Colonic mucosa (tissue), 4 donors: ENCODE data around the gene ANK3. TPM values are rescaled to one million over a fixed set of nuclear protein-coding genes. Genes with fewer than 3 reads are reported as not detected.

ENCODE experiments used
- DNase-seq: peaks from one replicate; pipeline ENCODE4 v3.0.0-alpha.2; 2020
- H3K27ac ChIP-seq: fragments of 200-600 bp; one replicate; pipeline ENCODE4 v1.8.0; 2021
- H3K27me3 ChIP-seq: fragments of 200-600 bp; one replicate; pipeline ENCODE4 v1.8.0; 2021
- H3K36me3 ChIP-seq: fragments of 200-600 bp; one replicate; pipeline ENCODE4 v1.8.0; 2021
- H3K4me1 ChIP-seq: fragments of 200-600 bp; one replicate; pipeline ENCODE4 v1.8.0; 2021; ENCODE audit warnings: mild to moderate bottlenecking
- H3K4me3 ChIP-seq: fragments of 200-600 bp; one replicate; pipeline ENCODE4 v1.8.0; 2021
- H3K9ac ChIP-seq, 2 donors: one replicate each; pipeline ENCODE4 v1.7.0; 2013; ENCODE audit warnings: control low read depth in 2 of 2, low read depth in 2 of 2, low read length in 2 of 2
- H3K9me3 ChIP-seq: fragments of 200-600 bp; one replicate; pipeline ENCODE4 v1.8.0; 2021
- intact Hi-C: fragments of 100-400 bp; cut with DNase I; formaldehyde crosslinking; loops from one replicate; pipeline ENCODE4 v1.14.1; 2022
- total RNA-seq, 2 donors: library from RNA; stranded (reverse); fragmentation: NEBNext Ultra II Directional in 1 of 2; extraction: Animal tissue kit (Norgen Biotek cat#: 25700) in 1 of 2; gene quantifications; one replicate each; pipeline ENCODE4 v1.2.1, GENCODE V29; 2021
- TF ChIP-seq, protein P1 (sequence below): fragments of 200-600 bp; IDR thresholded peaks from one replicate; pipeline ENCODE4 v1.8.0; 2022; ENCODE audit warnings: antibody characterized with exemption, mild to moderate bottlenecking
- donor health status: healthy.
- donor health status: DM: no; HTN: no; CAD: no.
- donor health status: DM: no; HTN: no; CAD: no.

ANK3 gene
- total RNA-seq, 2 donors from 2014 or later = 34.6 to 82.8 TPM

- TF ChIP-seq, protein P1, sequence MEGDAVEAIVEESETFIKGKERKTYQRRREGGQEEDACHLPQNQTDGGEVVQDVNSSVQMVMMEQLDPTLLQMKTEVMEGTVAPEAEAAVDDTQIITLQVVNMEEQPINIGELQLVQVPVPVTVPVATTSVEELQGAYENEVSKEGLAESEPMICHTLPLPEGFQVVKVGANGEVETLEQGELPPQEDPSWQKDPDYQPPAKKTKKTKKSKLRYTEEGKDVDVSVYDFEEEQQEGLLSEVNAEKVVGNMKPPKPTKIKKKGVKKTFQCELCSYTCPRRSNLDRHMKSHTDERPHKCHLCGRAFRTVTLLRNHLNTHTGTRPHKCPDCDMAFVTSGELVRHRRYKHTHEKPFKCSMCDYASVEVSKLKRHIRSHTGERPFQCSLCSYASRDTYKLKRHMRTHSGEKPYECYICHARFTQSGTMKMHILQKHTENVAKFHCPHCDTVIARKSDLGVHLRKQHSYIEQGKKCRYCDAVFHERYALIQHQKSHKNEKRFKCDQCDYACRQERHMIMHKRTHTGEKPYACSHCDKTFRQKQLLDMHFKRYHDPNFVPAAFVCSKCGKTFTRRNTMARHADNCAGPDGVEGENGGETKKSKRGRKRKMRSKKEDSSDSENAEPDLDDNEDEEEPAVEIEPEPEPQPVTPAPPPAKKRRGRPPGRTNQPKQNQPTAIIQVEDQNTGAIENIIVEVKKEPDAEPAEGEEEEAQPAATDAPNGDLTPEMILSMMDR = no peak
- H3K27ac ChIP-seq = no peak overlapping the region
- no peaks in the 10 kb centered on the region for H3K9me3 ChIP-seq
- H3K27me3 ChIP-seq = no peaks in the 10 kb centered on the region
- H3K4me1 ChIP-seq = no peaks in the 10 kb centered on the region
- H3K36me3 ChIP-seq = no peaks in the 10 kb centered on the region
- intact Hi-C loops = no loop called here
- no peak overlapping the region for H3K9ac ChIP-seq
- DNase-seq = no peak
- no peak overlapping the region for H3K4me3 ChIP-seq
Measured at GRCh38 chr10:60339757-60340156, 49.9 kb downstream of the ANK3 start.

- Histone ChIP-seq H3K9me3 (no peaks in the 10 kb centered on the region), H3K9ac (no peak overlapping the region), H3K4me3 (no peak overlapping the region), H3K27me3 (no peaks in the 10 kb centered on the region), H3K4me1 (no peaks in the 10 kb centered on the region), H3K27ac (no peak overlapping the region), H3K36me3 (no peaks in the 10 kb centered on the region)
- TF ChIP-seq, protein P1 = no peak
- no peak for DNase-seq
- intact Hi-C loops = no loop called here
Measured at GRCh38 chr10:60338786-60339185, 50.9 kb downstream of the ANK3 start.

DNA sequence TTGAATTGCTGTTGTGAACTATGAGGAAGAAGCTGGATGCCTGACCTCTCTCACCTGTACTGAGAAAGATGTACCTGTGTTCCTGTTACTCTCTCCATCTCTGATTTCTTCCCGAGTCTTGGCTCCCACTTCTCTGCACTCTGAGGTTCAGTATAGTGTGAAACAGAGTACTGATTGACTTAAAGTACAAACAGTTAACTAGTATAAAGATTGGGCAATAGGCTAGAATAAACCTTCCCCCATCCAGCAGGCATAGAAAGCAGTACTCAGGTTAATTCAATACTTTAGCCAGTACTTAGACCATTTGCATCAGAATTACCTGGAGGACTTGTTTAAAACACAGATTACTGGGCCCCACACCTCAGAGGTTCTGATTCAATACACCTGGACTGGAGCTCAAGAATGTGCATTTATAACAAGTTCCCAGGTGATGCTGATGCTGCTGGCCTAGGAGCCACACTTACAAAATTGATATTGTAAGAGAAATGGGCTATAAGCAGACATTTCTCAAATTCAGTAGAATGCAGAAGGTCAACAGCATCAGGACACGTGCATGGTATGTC, 51.6 kb downstream of the ANK3 start:
- Histone ChIP-seq H3K36me3 (no peaks in the 10 kb centered on the region), H3K9ac (no peak overlapping the region), H3K4me3 (no peak overlapping the region), H3K9me3 (no peaks in the 10 kb centered on the region), H3K27ac (no peak overlapping the region), H3K27me3 (no peaks in the 10 kb centered on the region), H3K4me1 (no peaks in the 10 kb centered on the region)
- no peak for DNase-seq
- TF ChIP-seq, protein P1 = no peak
- intact Hi-C loops = no loop called here

DNA sequence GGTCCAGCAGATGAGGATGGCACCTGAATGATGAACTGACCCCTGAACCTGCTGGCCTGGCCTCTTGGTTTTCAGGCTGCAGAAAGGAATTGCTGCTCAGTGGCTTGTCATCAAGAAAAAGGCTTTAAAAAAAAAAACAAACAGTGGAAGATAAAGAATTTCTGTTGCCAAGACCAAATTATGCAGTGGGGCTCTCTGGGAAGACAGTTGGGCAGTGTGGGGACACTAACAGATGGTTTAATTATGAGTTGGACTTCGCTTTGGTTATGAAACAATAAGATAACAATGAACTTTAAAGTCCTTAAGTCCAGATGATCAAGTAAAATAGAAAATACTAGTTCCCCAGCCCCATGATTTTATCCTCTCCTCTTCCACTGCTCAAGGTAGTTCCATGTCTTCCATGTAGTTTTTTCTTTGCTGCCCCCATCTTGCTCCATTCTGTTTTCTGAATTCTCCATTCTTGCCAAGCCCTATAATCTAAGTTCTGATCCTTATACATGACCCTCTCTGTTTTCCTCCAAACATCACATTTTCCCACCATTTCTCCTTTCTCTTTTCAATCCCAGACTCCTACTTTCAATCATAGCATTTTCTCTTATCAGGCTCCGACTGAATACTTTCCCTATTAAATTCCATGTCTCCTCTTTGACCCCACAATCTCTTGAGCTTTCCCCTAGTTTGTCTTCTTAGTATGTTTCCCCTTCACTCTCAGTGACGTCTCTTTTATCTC, 52.6 kb downstream of the ANK3 start:
- intact Hi-C loops = no loop called here
- Histone ChIP-seq H3K27ac (no peak overlapping the region), H3K4me1 (no peaks in the 10 kb centered on the region), H3K4me3 (no peak overlapping the region), H3K36me3 (no peaks in the 10 kb centered on the region), H3K27me3 (no peaks in the 10 kb centered on the region), H3K9me3 (no peaks in the 10 kb centered on the region), H3K9ac (no peak overlapping the region)
- TF ChIP-seq, protein P1 = no peak
- DNase-seq = no peak

GRCh38 chr10:60335708-60336107, 54.0 kb downstream of the ANK3 start:
- H3K4me1 ChIP-seq = no peaks in the 10 kb centered on the region
- H3K27me3 ChIP-seq = no peaks in the 10 kb centered on the region
- TF ChIP-seq, protein P1 = no peak
- no peak overlapping the region for H3K4me3 ChIP-seq
- H3K9me3 ChIP-seq = no peaks in the 10 kb centered on the region
- intact Hi-C loops = no loop called here
- no peak overlapping the region for H3K9ac ChIP-seq
- no peaks in the 10 kb centered on the region for H3K36me3 ChIP-seq
- DNase-seq = no peak
- no peak overlapping the region for H3K27ac ChIP-seq
